HG02678 (cell line): Measurements from ENCODE around the gene LSM14B.
A peak's percentile ranks its signal among the peaks of the same experiment; 100 is the strongest.

Experiments used
- ATAC-seq: cut with Tn5 transposase; IDR thresholded peaks from one replicate; pipeline ENCODE4 v1.9.1; 2021; ENCODE audit warnings: mild to moderate bottlenecking, moderate library complexity; ENCODE audit not compliant: unreplicated experiment

LSM14B gene

GRCh38 chr20:62131560-62132320 lies 9.5 kb downstream of the LSM14B start:
- ATAC-seq, result no peak

GRCh38 chr20:62132421-62132820 lies 10.1 kb downstream of the LSM14B start:
- no peak for ATAC-seq

- no peak for ATAC-seq
These were observed 11.0 kb downstream of the LSM14B start for GRCh38 chr20:62133051-62133845.

- ATAC-seq, result no peak
These were observed 11.6 kb downstream of the LSM14B start for GRCh38 chr20:62133864-62134263.

- ATAC-seq, result no peak
These were observed 12.5 kb downstream of the LSM14B start for GRCh38 chr20:62134735-62135231.

- no peak for ATAC-seq
These were observed 13.4 kb downstream of the LSM14B start for GRCh38 chr20:62135573-62136266.

GRCh38 chr20:62136283-62137091 lies 14.2 kb downstream of the LSM14B start:
- no peak for ATAC-seq

- ATAC-seq, result no peak
These were observed 14.8 kb downstream of the LSM14B start for GRCh38 chr20:62137092-62137384.

- ATAC-seq, result no peak
These were observed 15.4 kb downstream of the LSM14B start for GRCh38 chr20:62137478-62138203.

- no peak for ATAC-seq
These were observed 15.9 kb downstream of the LSM14B start for GRCh38 chr20:62138204-62138543.

- ATAC-seq, result no peak
These were observed 16.6 kb downstream of the LSM14B start for GRCh38 chr20:62138912-62139311.

GRCh38 chr20:62139636-62140035 lies 17.4 kb downstream of the LSM14B start:
- no peak for ATAC-seq

GRCh38 chr20:62141043-62141396 lies 18.7 kb downstream of the LSM14B start:
- ATAC-seq, result no peak

GRCh38 chr20:62141397-62142251 lies 19.3 kb downstream of the LSM14B start:
- no peak for ATAC-seq

GRCh38 chr20:62142252-62143080 lies 20.2 kb downstream of the LSM14B start:
- peak; percentile 22 for ATAC-seq

GRCh38 chr20:62143081-62143956 lies 21.0 kb downstream of the LSM14B start, which contains the start of the genes PSMA7 and SS18L1:
Gene PSMA7 (minus strand): TSS chr20:62143394. CDS start chr20:62143303, 91 bp downstream.
Gene SS18L1 (plus strand): TSS chr20:62143769. CDS start chr20:62143821, 52 bp downstream.
- peak; percentile 84 for ATAC-seq
